CD14-positive monocyte (primary cell): ENCODE data around the gene MSI2. TPM values are rescaled to one million over a fixed set of nuclear protein-coding genes. Genes with fewer than 3 reads are reported as not detected.

ENCODE experiments used
- DNase-seq, 3 donors: peaks; one replicate each; pipeline ENCODE4 v3.0.0-alpha.2; 2011 to 2022
- H2AFZ ChIP-seq: 2 replicates; pipeline ENCODE4 v1.6.0; 2012; ENCODE audit warnings: mild to moderate bottlenecking, low read depth, low read length, inconsistent platforms; ENCODE audit not compliant: insufficient read depth, poor library complexity, severe bottlenecking
- H3K27ac ChIP-seq, 2 donors: 1 replicate in 1 of 2; 2 replicates in 1 of 2; pipeline ENCODE4 v1.5.1; 2012 to 2013; ENCODE audit warnings: low read length in 2 of 2, control low read depth in 1 of 2, inconsistent platforms in 1 of 2, low read depth in 1 of 2, mild to moderate bottlenecking in 1 of 2
- H3K27me3 ChIP-seq, 2 donors: one replicate each; pipeline versions ENCODE4 v1.6.0 to v1.6.1; 2011 to 2013; ENCODE audit warnings: low read length in 2 of 2; ENCODE audit not compliant: control insufficient read depth in 2 of 2, insufficient read depth in 2 of 2
- H3K36me3 ChIP-seq, 2 donors: replicated peaks in 1 of 2; 1 replicate in 1 of 2; 2 replicates in 1 of 2; pipeline versions ENCODE4 v1.5.1 to v1.6.1; 2012 to 2013; ENCODE audit warnings: low read length in 2 of 2, control low read depth in 1 of 2, inconsistent platforms in 1 of 2, mild to moderate bottlenecking in 1 of 2; ENCODE audit not compliant: insufficient read depth in 2 of 2, control insufficient read depth in 1 of 2
- H3K4me1 ChIP-seq, 2 donors: 1 replicate in 1 of 2; 2 replicates in 1 of 2; pipeline versions ENCODE4 v1.5.1 to v1.6.1; 2012 to 2013; ENCODE audit warnings: low read length in 2 of 2, control low read depth in 1 of 2, inconsistent platforms in 1 of 2, mild to moderate bottlenecking in 1 of 2, moderate library complexity in 1 of 2; ENCODE audit not compliant: insufficient read depth in 2 of 2, control insufficient read depth in 1 of 2
- H3K4me2 ChIP-seq: replicated peaks from 2 replicates; pipeline ENCODE3; 2012; ENCODE audit warnings: low read length, moderate library complexity, mild to moderate bottlenecking; ENCODE audit not compliant: poor library complexity, severe bottlenecking; ENCODE audit errors: extremely low read depth
- H3K4me3 ChIP-seq, 3 experiments: fragments of 200-600 bp in 1 of 3; sonication (generic) in 1 of 3; replicated peaks in 1 of 3; 1 replicate in 2 of 3; 2 replicates in 1 of 3; pipeline ENCODE4 v1.5.1; 2011 to 2013; ENCODE audit warnings: low read length in 3 of 3, mild to moderate bottlenecking in 3 of 3, control low read depth in 2 of 3, low read depth in 2 of 3, inconsistent platforms in 1 of 3, moderate library complexity in 1 of 3
- H3K79me2 ChIP-seq: 2 replicates; pipeline ENCODE4 v1.6.0; 2012; ENCODE audit warnings: mild to moderate bottlenecking, control low read depth, inconsistent platforms, low read length, moderate library complexity; ENCODE audit not compliant: insufficient read depth
- H3K9ac ChIP-seq: 2 replicates; pipeline ENCODE4 v1.6.0; 2017; ENCODE audit warnings: low read length, mild to moderate bottlenecking; ENCODE audit not compliant: insufficient read depth, poor library complexity, severe bottlenecking
- H3K9me3 ChIP-seq, 2 donors: replicated peaks in 1 of 2; 1 replicate in 1 of 2; 2 replicates in 1 of 2; pipeline versions ENCODE4 v1.5.1 to v1.6.1; 2012 to 2013; ENCODE audit warnings: low read length in 2 of 2, control low read depth in 1 of 2; ENCODE audit not compliant: control insufficient read depth in 1 of 2, insufficient read depth in 1 of 2
- H4K20me1 ChIP-seq: 2 replicates; pipeline ENCODE4 v1.6.0; 2012; ENCODE audit warnings: mild to moderate bottlenecking, low read length, control low read depth, moderate library complexity; ENCODE audit not compliant: insufficient read depth
- H3K27ac Mint-ChIP-seq, 7 donors: one replicate each; pipeline ENCODE4 v1.8.0; 2020; ENCODE audit warnings: mild to moderate bottlenecking in 7 of 7, mixed read lengths in 7 of 7, moderate library complexity in 6 of 7, inconsistent platforms in 2 of 7
- H3K27me3 Mint-ChIP-seq, 3 donors: one replicate each; pipeline ENCODE4 v1.8.0; 2021 to 2022; ENCODE audit warnings: low read depth in 3 of 3, mild to moderate bottlenecking in 3 of 3, mixed read lengths in 3 of 3, moderate library complexity in 3 of 3, inconsistent platforms in 1 of 3
- H3K36me3 Mint-ChIP-seq, 2 donors: one replicate each; pipeline ENCODE4 v1.8.0; 2020; ENCODE audit warnings: mixed read lengths in 2 of 2, inconsistent platforms in 1 of 2, mild to moderate bottlenecking in 1 of 2
- H3K4me1 Mint-ChIP-seq: one replicate; pipeline ENCODE4 v1.8.0; 2020; ENCODE audit warnings: mild to moderate bottlenecking, mixed read lengths
- H3K4me3 Mint-ChIP-seq, 2 donors: one replicate each; pipeline ENCODE4 v1.8.0; 2020; ENCODE audit warnings: mild to moderate bottlenecking in 2 of 2, mixed read lengths in 2 of 2, moderate library complexity in 1 of 2
- H3K9me3 Mint-ChIP-seq, 7 donors: one replicate each; pipeline ENCODE4 v1.8.0; 2020 to 2022; ENCODE audit warnings: mixed read lengths in 7 of 7, mild to moderate bottlenecking in 6 of 7, moderate library complexity in 6 of 7, inconsistent platforms in 2 of 7
- CTCF ChIP-seq: fragments of 200-600 bp; IDR thresholded peaks from one replicate; pipeline ENCODE4 v1.8.0; 2022; ENCODE audit warnings: antibody characterized with exemption, mild to moderate bottlenecking
- WGBS: methylation state at CpG from one replicate; pipeline ENCODE4 v1.1.5; 2013; ENCODE audit warnings: missing lambda C conversion rate; ENCODE audit not compliant: insufficient coverage; 5-methylcytosine and 5-hydroxymethylcytosine counted together
- intact Hi-C, 2 donors: fragments of 100-400 bp; cut with micrococcal nuclease; formaldehyde crosslinking; loops; one replicate each; pipeline versions ENCODE4 v1.15.0 to v1.15.1; 2023
- polyA plus RNA-seq, 3 donors: library from polyadenylated mRNA; depleted of rRNA in 1 of 3; unstranded in 2 of 3; stranded (reverse) in 1 of 3; fragments of 300-500 nt in 2 of 3; fragments of >200 nt in 1 of 3; fragmentation: Illumina TruSeq in 2 of 3; gene quantifications; 1 replicate in 2 of 3; 2 replicates in 1 of 3; pipeline ENCODE4 v1.2.3, GENCODE V29; 2012 to 2021

MSI2 gene
- polyA plus RNA-seq, 3 donors = 0.20 to 6.6 (median 0.37) TPM

- TF ChIP-seq CTCF = no peak
- no peak overlapping the region for H3K27ac Mint-ChIP-seq
These were observed 255.9 kb downstream of the MSI2 start for GRCh38 chr17:57512258-57512657.

GRCh38 chr17:57512691-57513090, 256.4 kb downstream of the MSI2 start:
- H3K27ac Mint-ChIP-seq = no peak overlapping the region
- no peaks in the 10 kb centered on the region for H3K4me1 ChIP-seq

More at GRCh38 chr17:57512258-57512657, 255.9 kb downstream of the MSI2 start:
- Histone ChIP-seq H3K27ac (no peak overlapping the region), H4K20me1 (no peaks in the 10 kb centered on the region), H3K36me3 (no peaks in the 10 kb centered on the region), H3K4me1 (no peaks in the 10 kb centered on the region), H3K79me2 (no peaks in the 10 kb centered on the region), H3K4me2 (no peak overlapping the region), H3K27me3 (no peaks in the 10 kb centered on the region), H3K9ac (no peak overlapping the region), H3K9me3 (no peaks in the 10 kb centered on the region), H3K4me3 (no peak overlapping the region), H2AFZ (no peak overlapping the region)
- no peak for DNase-seq
- H3K9me3 Mint-ChIP-seq = peaks cover 0 to 5% (median 0%) of the 10 kb centered on the region in 7 donors
- H3K36me3 Mint-ChIP-seq = no peaks in the 10 kb centered on the region
- H3K4me3 Mint-ChIP-seq = no peak overlapping the region
- WGBS = 83% methylated on average over 3 of the region's 3 CpGs
- H3K4me1 Mint-ChIP-seq = peaks cover 2% of the 10 kb centered on the region
- peaks cover 0 to 4% (median 2%) of the 10 kb centered on the region in 3 donors for H3K27me3 Mint-ChIP-seq
- intact Hi-C loops = no loop called here

More at GRCh38 chr17:57512691-57513090, 256.4 kb downstream of the MSI2 start:
- Histone ChIP-seq H3K36me3 (no peaks in the 10 kb centered on the region), H3K4me2 (no peak overlapping the region), H4K20me1 (no peaks in the 10 kb centered on the region), H3K79me2 (no peaks in the 10 kb centered on the region), H3K27ac (no peak overlapping the region), H3K27me3 (no peaks in the 10 kb centered on the region), H3K9me3 (no peaks in the 10 kb centered on the region), H3K9ac (no peak overlapping the region), H2AFZ (no peak overlapping the region), H3K4me3 (no peak overlapping the region)
- peaks cover 0 to 4% (median 2%) of the 10 kb centered on the region in 3 donors for H3K27me3 Mint-ChIP-seq
- H3K4me3 Mint-ChIP-seq = no peak overlapping the region
- no peak for DNase-seq
- no peak for TF ChIP-seq CTCF
- intact Hi-C loops = no loop called here
- peaks cover 0 to 5% (median 0%) of the 10 kb centered on the region in 7 donors for H3K9me3 Mint-ChIP-seq
- WGBS = no CpG with 5 or more reads among the region's 3 CpGs
- peaks cover 2% of the 10 kb centered on the region for H3K4me1 Mint-ChIP-seq
- H3K36me3 Mint-ChIP-seq = no peaks in the 10 kb centered on the region
